ENCODE data around the gene APOA4. TPM values are rescaled to one million over a fixed set of nuclear protein-coding genes. Genes with fewer than 3 reads are reported as not detected.
A peak's percentile ranks its signal among the peaks of the same experiment; 100 is the strongest.
"Not testable (repeated sequence)": the region's sequence is repeated elsewhere in the genome, so short reads cannot be mapped to it uniquely, and the experiment has no call there.

The APOA4 gene
- total RNA-seq, 1 donor from 2014 or later, result 0.56 TPM

- H3K4me3 Mint-ChIP-seq, result peak overlapping the region; percentile 58
- H3K9me3 Mint-ChIP-seq, result peaks cover 5% of the 10 kb centered on the region
- Histone ChIP-seq H3K36me3 (no peaks in the 10 kb centered on the region), H3K27ac (no peak overlapping the region), H3F3A (ENCODE audit: low read depth) (peaks cover 6% of the 10 kb centered on the region), H2AFZ (replicated peaks) (peak overlapping the region; percentile 93), H3K4me1 (peaks cover 14% of the 10 kb centered on the region), H3K4me3 (peak overlapping the region; percentile 46), H3K27me3 (peaks cover 19% of the 10 kb centered on the region), H4K20me1 (ENCODE audit: low read depth) (no peaks in the 10 kb centered on the region), H3K4me2 (peak overlapping the region; percentile 79), H3K9me3 (ENCODE audit: low read depth) (no peaks in the 10 kb centered on the region), H3K9ac (no peak overlapping the region), H3K79me2 (ENCODE audit: low read depth) (no peaks in the 10 kb centered on the region)
- H3K36me3 Mint-ChIP-seq, result no peaks in the 10 kb centered on the region
- no peak overlapping the region for H3K27ac Mint-ChIP-seq
- DNase-seq (ENCODE audit: low spot score), result no peak
- H3K4me1 Mint-ChIP-seq, result peaks cover 36% of the 10 kb centered on the region
- peaks cover 2% of the 10 kb centered on the region for H3K27me3 Mint-ChIP-seq (ENCODE audit: insufficient read depth, low read depth)
- TF ChIP-seq EZH2phosphoT487 (IDR thresholded peaks at IDR 0.05) (no peak), CTCF (IDR thresholded peaks at IDR 0.05) (no peak), EZH2 (IDR thresholded peaks at IDR 0.05) (no peak)
Measured at GRCh38 chr11:116835042-116835772, 12.1 kb upstream of the APOA4 start.

GRCh38 chr11:116834535-116835041, 11.5 kb upstream of the APOA4 start:
- not testable (repeated sequence) for H3K9ac ChIP-seq; H3K4me3 ChIP-seq; H3K4me2 ChIP-seq; H2AFZ ChIP-seq (replicated peaks); H3K27ac ChIP-seq; H4K20me1 ChIP-seq (ENCODE audit: low read depth); DNase-seq (ENCODE audit: low spot score); H3K36me3 Mint-ChIP-seq; H3K9me3 Mint-ChIP-seq; H3K27ac Mint-ChIP-seq; H3K36me3 ChIP-seq; H3K27me3 Mint-ChIP-seq (ENCODE audit: insufficient read depth, low read depth); H3K9me3 ChIP-seq (ENCODE audit: low read depth); H3F3A ChIP-seq (ENCODE audit: low read depth); H3K79me2 ChIP-seq (ENCODE audit: low read depth)
- peaks cover 16% of the 10 kb centered on the region for H3K4me1 ChIP-seq
- peaks cover 19% of the 10 kb centered on the region for H3K27me3 ChIP-seq
- H3K4me1 Mint-ChIP-seq, result peaks cover 30% of the 10 kb centered on the region
- peak overlapping the region; percentile 58 for H3K4me3 Mint-ChIP-seq

- no peaks in the 10 kb centered on the region for H3K79me2 ChIP-seq (ENCODE audit: low read depth)
- H3K27ac ChIP-seq, result no peak overlapping the region
- no peak for DNase-seq (ENCODE audit: low spot score)
- H3K4me3 ChIP-seq, result no peak overlapping the region
- peaks cover 5% of the 10 kb centered on the region for H3K9me3 Mint-ChIP-seq
- no peak overlapping the region for H3K27ac Mint-ChIP-seq
- H3K9me3 ChIP-seq (ENCODE audit: low read depth), result no peaks in the 10 kb centered on the region
- H3K36me3 Mint-ChIP-seq, result no peaks in the 10 kb centered on the region
- H3K4me2 ChIP-seq, result no peak overlapping the region
- peaks cover 20% of the 10 kb centered on the region for H3K4me1 ChIP-seq
- no peak overlapping the region for H2AFZ ChIP-seq (replicated peaks)
- peaks cover 2% of the 10 kb centered on the region for H3K27me3 Mint-ChIP-seq (ENCODE audit: insufficient read depth, low read depth)
- peaks cover 6% of the 10 kb centered on the region for H3F3A ChIP-seq (ENCODE audit: low read depth)
- no peaks in the 10 kb centered on the region for H3K36me3 ChIP-seq
- H4K20me1 ChIP-seq (ENCODE audit: low read depth), result no peaks in the 10 kb centered on the region
- peaks cover 19% of the 10 kb centered on the region for H3K27me3 ChIP-seq
- TF ChIP-seq EZH2phosphoT487 (IDR thresholded peaks at IDR 0.05), result no peak
- TF ChIP-seq CTCF (IDR thresholded peaks at IDR 0.05), result no peak
- no peak for TF ChIP-seq EZH2 (IDR thresholded peaks at IDR 0.05)
- H3K9ac ChIP-seq, result no peak overlapping the region
- H3K4me1 Mint-ChIP-seq, result peaks cover 29% of the 10 kb centered on the region
- H3K4me3 Mint-ChIP-seq, result no peak overlapping the region
Measured at GRCh38 chr11:116833816-116834534, 10.9 kb upstream of the APOA4 start.

GRCh38 chr11:116833491-116833815, 10.3 kb upstream of the APOA4 start:
- no peaks in the 10 kb centered on the region for H3K36me3 ChIP-seq
- H3K27me3 ChIP-seq, result peaks cover 19% of the 10 kb centered on the region
- H3K9me3 ChIP-seq (ENCODE audit: low read depth), result no peaks in the 10 kb centered on the region
- H3K9ac ChIP-seq, result no peak overlapping the region
- TF ChIP-seq EZH2 (IDR thresholded peaks at IDR 0.05) (no peak), CTCF (IDR thresholded peaks at IDR 0.05) (no peak), EZH2phosphoT487 (IDR thresholded peaks at IDR 0.05) (no peak)
- no peak overlapping the region for H2AFZ ChIP-seq (replicated peaks)
- DNase-seq (ENCODE audit: low spot score), result no peak
- no peak overlapping the region for H3K4me3 ChIP-seq
- no peak overlapping the region for H3K4me2 ChIP-seq
- no peaks in the 10 kb centered on the region for H3K79me2 ChIP-seq (ENCODE audit: low read depth)
- H3K27ac Mint-ChIP-seq, result peak overlapping the region; percentile 24
- peaks cover 24% of the 10 kb centered on the region for H3K4me1 ChIP-seq
- no peak overlapping the region for H3K4me3 Mint-ChIP-seq
- no peak overlapping the region for H3K27ac ChIP-seq
- peaks cover 5% of the 10 kb centered on the region for H3K9me3 Mint-ChIP-seq
- no peaks in the 10 kb centered on the region for H3K36me3 Mint-ChIP-seq
- no peaks in the 10 kb centered on the region for H4K20me1 ChIP-seq (ENCODE audit: low read depth)
- peaks cover 6% of the 10 kb centered on the region for H3F3A ChIP-seq (ENCODE audit: low read depth)
- H3K27me3 Mint-ChIP-seq (ENCODE audit: insufficient read depth, low read depth), result peaks cover 2% of the 10 kb centered on the region
- H3K4me1 Mint-ChIP-seq, result peaks cover 28% of the 10 kb centered on the region
